ENCODE results near the gene NUDT17.

The NUDT17 gene

GRCh38 chr1:145879775-145880174, 34.3 kb downstream of the NUDT17 start:
- TF ChIP-seq CTCF (IDR thresholded peaks at IDR 0.05; ENCODE audit: insufficient read depth, low read depth, low read length, missing control alignments): no peak
- no peak for DNase-seq (ENCODE audit: low read depth)
- no peak overlapping the region for H3K4me3 ChIP-seq (ENCODE audit: low read depth, low read length)

GRCh38 chr1:145884675-145885074, 39.2 kb downstream of the NUDT17 start:
- no peak for DNase-seq (ENCODE audit: low read depth)
- no peak for TF ChIP-seq CTCF (IDR thresholded peaks at IDR 0.05; ENCODE audit: insufficient read depth, low read depth, low read length, missing control alignments)
- no peak overlapping the region for H3K4me3 ChIP-seq (ENCODE audit: low read depth, low read length)

GRCh38 chr1:145885738-145886287, 40.4 kb downstream of the NUDT17 start, which contains the start of gene ANKRD35:
Gene ANKRD35, minus strand, starts transcription at chr1:145885866. Its CDS starts 108 bp downstream, at chr1:145885758.
- TF ChIP-seq CTCF (IDR thresholded peaks at IDR 0.05; ENCODE audit: insufficient read depth, low read depth, low read length, missing control alignments): no peak
- H3K4me3 ChIP-seq (ENCODE audit: low read depth, low read length): peak within 1 kb of the TSS; percentile 70
- peak; percentile 72 for DNase-seq (ENCODE audit: low read depth)

- no peak for TF ChIP-seq CTCF (IDR thresholded peaks at IDR 0.05; ENCODE audit: insufficient read depth, low read depth, low read length, missing control alignments)
- DNase-seq (ENCODE audit: low read depth): no peak
- peak overlapping the region; percentile 70; the same call in 1 of the 2 replicates for H3K4me3 ChIP-seq (ENCODE audit: low read depth, low read length)
Measured at GRCh38 chr1:145886390-145886789, 41.0 kb downstream of the NUDT17 start.

- TF ChIP-seq CTCF (IDR thresholded peaks at IDR 0.05; ENCODE audit: insufficient read depth, low read depth, low read length, missing control alignments): no peak
- DNase-seq (ENCODE audit: low read depth): no peak
- H3K4me3 ChIP-seq (ENCODE audit: low read depth, low read length): no peak overlapping the region
Measured at GRCh38 chr1:145886816-145887215, 41.4 kb downstream of the NUDT17 start.

GRCh38 chr1:145887631-145888030, 42.2 kb downstream of the NUDT17 start:
- DNase-seq (ENCODE audit: low read depth): no peak
- no peak for TF ChIP-seq CTCF (IDR thresholded peaks at IDR 0.05; ENCODE audit: insufficient read depth, low read depth, low read length, missing control alignments)
- H3K4me3 ChIP-seq (ENCODE audit: low read depth, low read length): no peak overlapping the region

GRCh38 chr1:145889722-145890121, 44.3 kb downstream of the NUDT17 start:
- TF ChIP-seq CTCF (IDR thresholded peaks at IDR 0.05; ENCODE audit: insufficient read depth, low read depth, low read length, missing control alignments): no peak
- no peak overlapping the region for H3K4me3 ChIP-seq (ENCODE audit: low read depth, low read length)
- no peak for DNase-seq (ENCODE audit: low read depth)

All from GM12865 (cell line).